NCI-H82 treated with DMSO at 0.1 percent for 48 hours (cell line): ENCODE data around the gene HSPA2.

ENCODE experiments used
- DNase-seq: peaks from one replicate; lab custom pipeline; 2025; ENCODE audit not compliant: unreplicated experiment; lab: John Stamatoyannopoulos, UW

HSPA2 gene

DNA sequence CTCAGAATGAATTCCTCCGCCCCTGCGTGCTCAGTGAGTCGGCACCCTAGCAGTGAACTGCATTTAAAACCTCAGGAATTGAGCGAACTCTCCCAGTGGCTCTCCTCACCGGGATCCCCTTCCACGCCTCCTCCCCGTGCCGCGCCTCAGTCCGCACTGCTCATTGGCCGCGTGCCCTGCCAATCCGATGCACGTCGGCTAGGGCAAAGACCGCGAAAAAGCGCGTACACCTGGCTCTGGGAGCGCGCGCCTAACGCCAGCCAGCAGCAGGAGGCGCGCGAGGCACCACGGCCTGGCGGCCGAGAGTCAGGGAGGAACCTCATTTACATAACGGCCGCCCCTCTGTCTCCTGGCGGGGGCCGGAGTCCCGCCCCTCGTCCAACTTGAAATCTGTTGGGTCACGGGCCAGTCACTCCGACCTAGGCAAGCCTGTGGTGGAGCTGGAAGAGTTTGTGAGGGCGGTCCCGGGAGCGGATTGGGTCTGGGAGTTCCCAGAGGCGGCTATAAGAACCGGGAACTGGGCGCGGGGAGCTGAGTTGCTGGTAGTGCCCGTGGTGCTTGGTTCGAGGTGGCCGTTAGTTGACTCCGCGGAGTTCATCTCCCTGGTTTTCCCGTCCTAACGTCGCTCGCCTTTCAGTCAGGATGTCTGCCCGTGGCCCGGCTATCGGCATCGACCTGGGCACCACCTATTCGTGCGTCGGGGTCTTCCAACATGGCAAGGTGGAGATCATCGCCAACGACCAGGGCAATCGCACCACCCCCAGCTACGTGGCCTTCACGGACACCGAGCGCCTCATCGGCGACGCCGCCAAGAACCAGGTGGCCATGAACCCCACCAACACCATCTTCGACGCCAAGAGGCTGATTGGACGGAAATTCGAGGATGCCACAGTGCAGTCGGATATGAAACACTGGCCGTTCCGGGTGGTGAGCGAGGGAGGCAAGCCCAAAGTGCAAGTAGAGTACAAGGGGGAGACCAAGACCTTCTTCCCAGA is at the start of gene HSPA2:
HSPA2 (plus strand) TSS at position 534 of the 995 bp plus-strand sequence; CDS start at position 643, 109 bp downstream.
- DNase-seq: no peak

DNA sequence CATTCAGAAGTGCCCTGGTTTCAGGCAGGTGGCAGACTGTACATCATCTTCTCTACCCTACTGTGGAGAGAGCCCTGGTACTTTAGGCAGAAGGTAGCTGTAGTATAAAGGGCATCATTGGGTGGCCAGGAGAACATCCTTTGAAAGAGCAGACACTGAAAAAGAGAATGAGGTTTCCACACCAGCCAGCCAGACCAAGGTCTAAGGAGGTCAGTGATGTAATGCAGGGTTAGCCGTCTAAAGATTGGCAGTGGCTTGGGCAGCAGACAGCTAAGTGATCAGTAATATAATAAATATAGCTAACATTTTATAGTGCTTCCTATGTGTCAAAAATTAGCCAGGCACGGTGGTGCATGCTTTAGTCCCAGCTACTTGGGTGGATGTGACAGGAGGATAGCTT is 48.9 kb upstream of the HSPA2 start:
- no peak for DNase-seq

DNA sequence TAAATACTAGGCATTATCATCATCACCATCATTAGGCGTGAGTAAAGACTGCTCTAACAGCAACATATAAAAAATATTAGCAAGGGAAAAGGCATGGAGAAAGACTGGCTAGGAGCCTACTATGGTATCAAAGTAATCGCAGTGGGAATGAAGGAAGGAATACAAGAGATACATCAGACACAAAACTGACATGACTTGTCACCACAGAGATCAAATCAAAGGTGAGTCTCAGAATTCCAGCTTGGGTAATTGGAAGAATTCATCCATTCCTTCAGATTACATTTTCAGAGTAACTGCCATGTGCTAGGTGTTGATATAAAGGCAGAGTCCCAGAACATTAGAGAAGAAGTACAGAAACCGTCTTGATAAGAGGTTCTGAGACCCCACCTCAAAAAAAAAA is 47.1 kb upstream of the HSPA2 start:
- DNase-seq: no peak

DNA sequence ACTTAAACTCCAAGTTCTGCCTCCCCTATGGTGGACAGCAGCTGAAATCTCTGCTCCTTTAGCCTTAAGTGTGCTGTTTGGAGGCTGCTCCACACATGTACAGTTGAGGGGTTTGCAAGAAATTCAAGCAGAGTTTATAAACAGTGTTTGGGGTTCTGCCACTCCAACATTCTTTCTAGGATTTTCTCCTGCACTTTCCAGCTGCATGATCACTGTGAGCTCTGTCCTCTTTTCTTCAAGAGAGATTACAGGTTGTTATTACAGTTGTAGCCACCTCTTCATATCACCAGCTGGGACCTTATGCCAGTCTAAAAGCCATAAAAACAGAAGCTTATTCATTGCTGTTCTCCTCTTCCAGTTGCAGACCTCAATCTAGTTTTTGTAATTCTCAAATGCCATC is 45.3 kb upstream of the HSPA2 start:
- no peak for DNase-seq

DNA sequence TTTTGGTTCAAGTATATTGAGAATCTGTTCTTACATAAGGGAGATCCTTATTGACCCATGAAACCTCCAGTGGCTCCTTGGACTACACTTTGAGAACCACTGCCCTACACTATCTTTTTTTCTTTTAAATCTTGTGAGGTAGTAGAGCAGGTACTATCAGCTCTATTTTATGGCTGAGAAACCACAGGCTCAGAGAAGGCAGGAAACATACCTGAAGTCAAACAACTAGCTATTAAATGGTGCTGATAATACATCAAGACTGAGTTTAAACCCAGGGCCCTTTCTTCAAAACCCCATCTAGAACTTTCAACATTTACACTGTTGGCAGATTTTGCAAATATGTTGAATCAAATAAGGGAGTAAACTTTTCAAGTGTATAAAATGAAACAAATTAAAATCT is 43.8 kb upstream of the HSPA2 start:
- DNase-seq: no peak

DNA sequence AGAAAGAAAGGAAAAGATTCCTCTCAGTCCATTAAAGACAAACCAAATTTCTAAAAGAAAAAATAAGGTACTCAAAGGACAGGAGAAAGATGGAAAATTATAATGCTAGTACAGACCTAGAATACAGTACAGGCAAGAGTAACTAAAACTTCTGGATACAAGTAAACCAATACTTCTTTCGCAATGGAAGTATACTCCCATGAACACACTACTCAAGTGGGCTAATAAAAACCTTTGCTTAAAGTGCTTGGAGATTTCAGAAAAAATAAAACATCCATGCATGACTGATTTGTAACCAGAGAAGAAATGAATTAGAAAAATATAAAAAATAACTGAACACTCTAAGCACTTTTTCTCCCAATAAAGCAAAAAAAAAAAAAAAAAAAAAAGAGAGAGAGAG is 40.5 kb upstream of the HSPA2 start:
- DNase-seq: no peak

DNA sequence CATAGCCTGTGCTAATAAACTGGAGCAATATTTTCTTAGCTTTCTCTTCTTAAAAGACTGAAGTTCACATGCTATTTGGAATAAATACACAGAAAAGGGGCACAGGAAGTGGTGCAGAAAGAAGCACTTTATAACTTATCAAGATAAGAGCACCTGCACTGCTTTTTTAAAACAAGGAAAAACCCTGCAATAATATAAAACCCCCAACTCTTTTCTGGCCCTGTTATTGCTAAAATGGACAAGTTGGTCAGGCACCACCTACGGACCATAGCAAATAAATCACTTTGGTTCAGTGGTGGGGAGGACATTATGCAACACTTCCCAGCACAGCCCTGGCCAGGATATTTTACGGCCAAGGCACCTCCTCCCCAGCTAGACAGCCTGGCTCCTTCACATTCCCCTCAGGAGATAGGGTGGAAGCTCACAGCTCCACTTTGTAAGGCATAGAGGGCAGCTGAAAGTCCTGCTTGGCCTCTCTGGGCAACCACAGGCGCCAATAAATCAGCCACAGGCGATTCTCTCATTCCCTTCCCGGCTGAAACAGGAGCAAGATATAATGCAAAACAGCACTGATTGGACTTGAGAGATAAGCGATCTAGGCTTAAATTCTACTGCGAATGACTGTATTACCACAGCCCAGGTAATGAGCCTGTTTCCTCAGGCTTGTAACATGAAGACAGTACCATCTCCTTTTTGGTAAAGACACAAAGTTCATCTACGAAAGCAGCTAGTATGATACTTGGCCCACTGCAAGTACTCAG is 39.0 kb upstream of the HSPA2 start:
- DNase-seq: no peak

DNA sequence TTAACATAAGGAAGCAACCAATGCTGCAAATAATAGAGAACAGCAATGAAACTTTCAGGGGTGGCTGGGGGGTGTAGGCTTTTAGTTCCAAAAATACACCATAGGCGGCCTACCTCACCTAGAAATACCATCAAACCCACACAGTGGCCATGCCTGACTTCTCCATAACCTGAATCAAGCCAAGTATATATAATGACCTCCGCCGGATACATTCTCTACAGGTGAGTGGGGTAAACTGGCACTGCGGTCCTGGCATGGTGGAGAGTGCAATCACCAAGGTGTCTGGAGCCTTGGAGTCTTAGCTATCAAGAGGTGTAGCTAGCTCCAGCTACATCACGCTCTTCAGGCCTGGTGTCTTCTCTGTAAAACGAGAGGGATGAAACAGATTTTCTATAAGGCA is 38.1 kb upstream of the HSPA2 start:
- DNase-seq: no peak

DNA sequence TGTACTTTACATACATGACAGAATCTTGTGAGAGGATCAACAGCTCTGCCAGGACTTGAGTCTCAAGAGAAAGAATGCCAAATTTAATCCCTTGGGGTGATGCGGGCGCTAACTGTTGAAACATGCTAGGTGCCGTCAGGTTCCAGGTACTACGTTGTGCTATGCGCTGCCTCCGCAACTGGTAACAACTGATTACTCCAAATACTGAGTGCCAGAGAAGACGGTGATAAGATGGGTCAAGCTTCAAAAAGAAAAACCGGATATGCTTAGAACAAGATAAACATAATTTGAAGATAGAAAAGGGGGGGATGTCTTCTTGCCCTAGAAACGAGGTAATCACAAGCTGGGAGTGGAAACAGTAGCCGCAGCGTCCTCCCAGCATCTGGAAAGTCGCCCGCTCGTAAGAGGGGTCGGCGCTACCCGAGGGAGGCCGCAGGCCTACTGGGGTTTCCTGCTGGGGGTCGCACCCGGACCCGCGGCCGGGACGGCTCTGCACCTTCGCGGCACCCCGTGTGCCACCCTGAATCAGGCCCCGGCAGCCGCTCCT is 37.6 kb upstream of the HSPA2 start:
- DNase-seq: no peak

DNA sequence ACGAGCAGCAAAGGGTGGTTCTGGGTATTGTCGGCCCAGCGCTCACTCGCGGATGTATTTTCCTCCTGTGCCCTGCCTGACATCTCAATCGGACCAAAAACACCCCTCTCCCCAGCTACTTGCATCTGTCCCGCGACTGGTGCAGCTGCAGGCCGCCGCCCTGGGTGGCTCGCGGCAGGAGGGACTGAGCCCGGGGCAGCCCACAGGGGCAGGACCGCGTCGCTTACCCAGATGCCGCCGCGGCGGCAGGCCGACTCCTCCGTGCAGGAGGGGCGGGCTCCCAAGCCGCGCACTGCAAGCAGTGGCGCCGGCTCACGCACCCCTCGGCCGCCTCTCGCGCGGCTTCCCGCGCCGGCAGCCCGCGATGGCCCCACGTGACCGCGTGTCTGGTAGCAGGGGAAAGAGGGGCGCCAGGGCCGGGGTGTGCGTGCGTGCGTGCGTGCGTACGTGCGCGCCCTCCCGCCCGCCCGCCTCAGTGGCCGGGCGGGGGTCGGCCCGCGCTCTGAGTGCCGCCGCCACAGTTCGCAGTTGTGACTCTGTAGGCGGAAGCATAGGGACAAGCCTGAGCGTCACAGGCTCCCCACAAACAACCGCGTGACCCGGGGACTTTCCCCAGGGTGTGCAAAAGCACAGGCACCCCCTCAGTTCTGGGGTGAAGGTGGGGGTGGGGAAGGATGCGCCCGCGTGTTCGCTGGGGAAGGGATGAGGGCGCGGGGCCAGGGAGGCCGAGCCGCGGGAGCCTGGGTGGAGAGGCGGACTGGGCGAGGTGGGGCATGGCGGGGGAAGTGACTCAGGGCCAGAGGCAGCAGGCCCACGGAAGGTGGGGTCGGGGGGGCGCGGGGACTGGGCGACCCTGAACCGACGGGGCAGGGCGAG is 36.9 kb upstream of the HSPA2 start, which contains the start of gene ZBTB25:
ZBTB25 (minus strand) TSS at position 405 of the 876 bp plus-strand sequence. CDS start 13,305 bp downstream, outside the sequence.
- peak; percentile 42 for DNase-seq

DNA sequence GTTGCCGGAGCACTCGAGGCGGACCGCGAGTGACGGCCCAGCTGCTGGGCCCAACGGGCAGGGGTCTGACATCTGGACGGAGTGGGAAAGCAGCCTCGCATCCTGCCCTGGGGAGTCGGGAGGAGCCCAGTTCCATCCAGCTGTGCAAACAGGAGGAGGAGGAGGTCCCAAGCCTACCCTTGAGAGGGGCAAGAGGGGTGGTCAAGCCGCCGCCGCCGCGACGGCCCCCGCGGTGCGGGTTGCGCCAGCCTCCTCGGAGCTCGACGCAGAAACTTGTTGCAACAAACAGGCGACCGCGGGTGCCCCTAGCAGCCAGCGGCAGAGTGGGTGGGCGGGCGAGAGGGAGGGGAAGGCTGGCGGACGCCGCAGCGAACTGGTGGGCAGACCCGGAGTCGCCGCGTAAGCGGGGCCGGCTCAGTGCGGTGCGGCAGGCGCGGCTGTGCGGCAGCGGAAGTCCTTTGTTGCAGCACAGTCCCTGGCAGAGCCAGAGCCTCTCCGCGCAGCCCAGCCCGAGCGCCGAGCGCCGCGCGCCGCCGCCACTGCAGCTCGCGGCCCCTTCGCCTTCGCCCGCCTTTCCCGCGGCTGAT is 36.1 kb upstream of the HSPA2 start, which contains the start of gene ZBTB1:
ZBTB1 (plus strand) TSS at position 461 of the 587 bp plus-strand sequence. CDS start 16,735 bp downstream, outside the sequence.
- peak; percentile 26 for DNase-seq

DNA sequence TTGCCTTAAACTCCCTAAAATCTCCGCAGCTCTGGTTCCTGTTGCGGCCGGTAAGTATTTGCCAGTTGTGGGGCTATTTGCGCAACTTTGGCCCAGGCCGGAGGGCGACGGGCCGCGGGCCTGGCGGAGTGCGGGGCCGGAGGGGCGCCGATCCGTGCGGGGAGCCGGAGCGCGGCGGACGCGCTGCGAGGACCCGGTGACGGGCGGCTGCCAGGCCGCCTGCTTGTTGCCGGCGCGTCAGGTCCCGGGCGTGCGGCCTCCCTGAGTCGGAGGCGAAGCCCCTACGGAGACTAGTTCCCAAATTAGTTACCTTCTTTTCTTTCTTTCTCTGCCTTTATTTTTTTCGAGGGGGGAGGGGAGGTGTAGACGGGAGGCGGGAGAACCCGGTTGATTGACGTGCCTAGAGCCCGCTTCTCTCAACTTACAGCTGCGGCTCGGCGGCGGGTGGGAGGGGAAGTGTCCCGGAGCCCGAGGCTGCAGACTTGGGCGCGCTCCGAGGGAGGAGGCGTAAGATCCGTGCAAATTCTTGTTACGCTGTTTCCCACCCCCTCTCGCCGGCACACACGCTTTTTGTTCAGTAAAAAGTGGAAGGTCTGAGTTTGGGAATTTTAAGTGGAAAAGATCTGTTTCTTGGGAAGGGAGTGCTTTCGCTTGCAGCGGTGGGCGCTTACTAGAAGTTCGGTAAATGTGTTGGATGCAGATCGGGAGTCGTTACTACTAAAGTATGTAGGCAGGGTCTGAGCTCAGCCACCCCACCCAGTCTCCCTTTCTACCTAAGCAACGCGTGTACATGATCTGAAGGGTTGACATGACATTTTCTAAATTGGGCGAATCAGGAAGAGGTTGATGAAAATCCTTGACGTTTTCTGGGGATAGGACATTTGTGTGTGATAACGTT is 35.4 kb upstream of the HSPA2 start:
- peak; percentile 52 for DNase-seq

DNA sequence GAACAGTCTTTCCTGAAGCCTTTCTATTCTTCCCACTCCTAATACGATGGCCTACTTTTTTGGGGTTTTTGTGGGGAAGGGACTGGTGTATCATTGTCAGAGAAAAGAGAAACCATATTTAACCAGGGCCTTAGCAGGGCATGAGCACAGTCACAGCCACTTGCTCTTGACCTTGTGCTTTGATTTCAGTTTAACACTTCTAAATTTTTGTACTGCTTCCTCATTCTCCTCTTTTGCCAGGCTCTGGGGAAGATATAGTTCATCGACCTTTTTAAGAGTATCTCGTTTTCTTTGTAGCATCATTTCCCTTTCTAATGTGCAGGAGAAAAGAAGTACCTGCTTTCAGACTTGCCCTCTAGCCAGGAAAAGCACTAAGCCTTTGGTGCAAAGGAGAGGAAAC is 33.8 kb upstream of the HSPA2 start:
- no peak for DNase-seq

DNA sequence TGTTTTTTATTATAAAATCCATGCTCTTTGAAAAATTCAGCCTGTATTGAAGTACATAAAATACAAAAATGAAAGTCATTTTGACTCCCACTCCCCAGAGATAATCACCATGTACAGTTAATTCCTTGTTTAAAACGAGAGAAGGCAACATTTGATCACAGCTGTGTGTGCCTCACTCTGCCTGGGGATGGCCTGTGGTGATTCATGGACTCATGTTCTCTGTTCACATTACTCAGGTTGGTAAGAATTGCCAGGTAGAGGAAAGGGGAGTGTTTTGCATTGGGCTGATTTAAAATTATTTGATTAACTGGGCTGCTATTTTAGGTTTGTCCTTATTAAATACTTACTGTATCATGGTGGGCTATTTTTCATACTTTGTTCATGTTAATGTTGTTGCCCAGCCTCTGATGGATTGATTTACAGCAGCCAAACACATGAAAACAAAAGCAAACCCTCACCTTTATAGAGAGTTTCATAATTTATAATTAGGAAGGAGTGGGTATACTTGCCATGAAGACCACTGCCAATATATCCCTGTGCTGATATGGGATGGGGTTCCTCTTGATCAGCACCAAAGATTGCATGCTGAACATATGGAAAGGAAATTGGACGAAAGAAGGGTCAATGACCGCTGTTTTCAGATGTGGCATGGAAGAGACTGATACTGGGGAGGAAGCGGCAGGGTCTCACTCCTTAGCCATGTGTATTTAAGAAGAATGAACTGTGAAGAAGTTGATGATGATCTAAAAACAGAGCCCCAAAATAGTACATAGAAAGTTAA is 33.0 kb upstream of the HSPA2 start:
- DNase-seq: no peak

DNA sequence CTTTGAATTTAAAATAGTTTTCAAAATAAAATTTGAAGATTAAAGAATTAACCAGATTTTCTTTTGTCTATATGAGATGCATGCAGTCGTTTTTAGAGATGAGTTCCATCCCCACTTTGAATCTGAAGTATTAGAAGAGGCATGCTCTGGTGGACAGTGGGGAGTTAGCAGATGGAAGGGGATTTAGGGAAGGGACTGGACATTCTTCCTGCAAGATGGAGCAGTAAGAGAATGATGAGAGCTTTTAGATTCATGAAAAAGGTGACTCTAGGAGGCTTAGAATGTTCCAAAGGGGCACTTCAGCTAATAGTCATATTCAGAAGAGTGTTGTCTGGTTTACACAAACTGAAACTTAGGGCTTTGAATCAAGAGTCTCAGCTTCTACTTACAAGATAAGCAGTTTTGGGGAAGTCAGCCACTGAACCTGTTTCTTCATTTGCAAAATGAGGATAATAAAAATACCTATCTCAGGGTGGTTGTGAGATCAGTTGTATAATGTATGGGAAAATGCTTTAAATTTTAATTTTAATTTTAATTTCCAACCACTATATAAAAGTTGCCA is 32.2 kb upstream of the HSPA2 start:
- no peak for DNase-seq

DNA sequence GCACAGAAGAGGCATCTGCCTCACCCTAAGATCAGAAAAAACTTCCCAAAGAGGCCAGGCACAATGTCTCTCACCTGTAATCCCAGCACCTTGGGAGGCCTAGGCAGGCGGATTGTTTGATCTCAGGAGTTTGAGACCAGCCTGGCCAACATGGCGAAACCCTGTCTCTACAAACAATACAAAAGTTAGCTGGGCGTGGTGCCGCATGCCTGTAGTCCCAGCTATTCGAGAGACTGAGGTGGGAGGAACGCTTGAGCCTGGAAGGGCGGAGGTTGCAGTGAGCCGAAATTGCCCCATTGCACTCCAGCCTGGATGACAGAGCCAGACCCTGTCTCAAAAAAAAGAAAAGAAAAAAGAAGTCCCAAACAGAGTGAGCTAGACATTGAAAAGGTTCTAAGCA is 31.5 kb upstream of the HSPA2 start:
- no peak for DNase-seq

DNA sequence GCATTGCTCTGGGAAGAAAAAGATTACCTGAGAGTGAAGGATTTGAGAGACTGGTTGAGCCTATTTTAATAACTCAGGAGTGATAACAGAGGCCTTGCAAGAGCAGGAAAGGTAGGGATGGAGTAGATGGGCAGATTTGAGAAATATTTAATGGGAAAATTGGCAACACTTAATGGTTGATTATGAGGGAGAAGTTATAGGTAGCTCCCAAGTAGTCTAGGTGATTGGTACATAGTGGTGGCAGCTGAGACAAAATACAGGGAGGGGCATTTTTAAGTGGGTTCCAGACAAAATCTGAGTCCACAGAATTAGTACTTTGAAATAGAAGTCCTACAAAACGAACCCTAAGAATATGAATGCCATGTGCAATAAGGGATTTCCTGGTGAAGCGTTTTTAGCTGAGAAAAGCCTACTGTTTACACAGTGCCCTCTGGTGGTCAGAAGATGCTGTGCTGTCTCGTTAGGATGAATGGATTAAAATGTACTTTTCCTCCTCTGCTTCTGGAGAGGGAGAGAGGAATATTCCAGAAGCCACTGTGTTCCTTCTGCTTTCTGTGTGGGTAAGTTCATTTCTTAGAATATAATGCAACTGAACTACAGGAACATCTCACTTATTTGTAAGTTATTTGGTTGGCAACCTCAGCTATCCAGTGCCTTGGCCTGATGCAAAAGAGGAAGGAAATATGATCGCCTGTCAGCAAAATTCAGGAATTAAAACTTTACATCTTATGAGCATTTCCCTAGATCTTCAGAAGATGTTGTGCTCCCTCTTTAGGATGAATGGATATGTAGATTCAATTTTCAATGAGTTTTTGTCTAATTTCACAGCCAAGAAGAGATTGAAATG is 29.5 kb upstream of the HSPA2 start:
- peak; percentile 53 for DNase-seq
